ENCODE measurements around the gene SPHK1. TPM values are rescaled to one million over a fixed set of nuclear protein-coding genes. Genes with fewer than 3 reads are reported as not detected.
A peak's percentile ranks its signal among the peaks of the same experiment; 100 is the strongest.

The SPHK1 gene
- total RNA-seq, 1 experiment from 2014 or later = 18.2 TPM

- no peaks in the 10 kb centered on the region for H3K9me3 ChIP-seq (ENCODE audit: control insufficient read depth, insufficient read depth, low read depth, low read length)
- H3K4me3 ChIP-seq (ENCODE audit: low read depth in 2 of 2, low read length in 2 of 2) = peak overlapping the region; percentile 78 to 89; a peak in 3 of 4 replicates
- TF ChIP-seq TCF7L2 (IDR thresholded peaks at IDR 0.05; ENCODE audit: low read depth, low read length) (no peak), POLR2AphosphoS5 (IDR thresholded peaks at IDR 0.05; ENCODE audit: low read depth, low read length) (no peak), CTCF (IDR thresholded peaks at IDR 0.05) (no peak), REST (IDR thresholded peaks at IDR 0.05; ENCODE audit: insufficient read depth in 1 of 2, low read depth in 2 of 2, low read length in 1 of 2) (no peak), SIN3A (IDR thresholded peaks at IDR 0.05; ENCODE audit: borderline replicate concordance, insufficient read depth, low read depth, low read length) (no peak)
- ChIA-PET POLR2A (interaction anchor here (0.7 kb wide), 1 partner anchor 75 kb away, joined by 8 read pairs; no protein-coding TSS in a partner anchor), CTCF (interaction anchor here (0.6 to 1.1 kb wide), 3 partner anchors 10 to 46 kb away, joined by 4 to 14 read pairs (median 8); no protein-coding TSS in a partner anchor)
- H3K4me1 ChIP-seq (ENCODE audit: control insufficient read depth, insufficient read depth, low read length) = peaks cover 16% of the 10 kb centered on the region
- DNase-seq (ENCODE audit: low read depth, low spot score) (no peak), ATAC-seq (no peak)
- H3K27ac ChIP-seq (ENCODE audit: low read length) = peak overlapping the region; percentile 94
- peaks cover 3% of the 10 kb centered on the region; the same call in 1 of the 2 replicates for H3K36me3 ChIP-seq (ENCODE audit: control insufficient read depth, insufficient read depth, low read length)
- no peaks in the 10 kb centered on the region for H3K27me3 ChIP-seq (ENCODE audit: control insufficient read depth, insufficient read depth, low read length)
- intact Hi-C loops (cut with micrococcal nuclease; ENCODE audit: unreplicated experiment) = no loop called here
- in situ Hi-C loops (cut with HindIII; ENCODE audit: low pct_unique_long_range_greater_than_20kb, low sequenced_read_pairs) = no loop called here
- BruUV-seq (replicated peaks) = no TSS peak
Measured at GRCh38 chr17:76354747-76355310, 29.6 kb upstream of the SPHK1 start.

GRCh38 chr17:76356803-76357456 lies 27.5 kb upstream of the SPHK1 start:
- DNase-seq (ENCODE audit: low read depth, low spot score) = no peak
- in situ Hi-C loops (cut with HindIII; ENCODE audit: low pct_unique_long_range_greater_than_20kb, low sequenced_read_pairs) = no loop called here
- H3K4me3 ChIP-seq (ENCODE audit: low read depth in 2 of 2, low read length in 2 of 2) = no peak overlapping the region
- no peak for ATAC-seq
- ChIA-PET POLR2A (interaction anchor here (0.7 kb wide), 1 partner anchor 99 kb away, joined by 5 read pairs; no protein-coding TSS in a partner anchor), CTCF (interaction anchor here (1.1 kb wide), 1 partner anchor 41 kb away, joined by 3 read pairs; no protein-coding TSS in a partner anchor)
- peaks cover 3% of the 10 kb centered on the region; the same call in 1 of the 2 replicates for H3K36me3 ChIP-seq (ENCODE audit: control insufficient read depth, insufficient read depth, low read length)
- no peaks in the 10 kb centered on the region for H3K27me3 ChIP-seq (ENCODE audit: control insufficient read depth, insufficient read depth, low read length)
- intact Hi-C loops (cut with micrococcal nuclease; ENCODE audit: unreplicated experiment) = no loop called here
- H3K9me3 ChIP-seq (ENCODE audit: control insufficient read depth, insufficient read depth, low read depth, low read length) = no peaks in the 10 kb centered on the region
- BruUV-seq (replicated peaks) = no TSS peak
- peaks cover 11% of the 10 kb centered on the region for H3K4me1 ChIP-seq (ENCODE audit: control insufficient read depth, insufficient read depth, low read length)
- TF ChIP-seq POLR2AphosphoS5 (IDR thresholded peaks at IDR 0.05; ENCODE audit: low read depth, low read length) = no peak
- no peak for TF ChIP-seq SIN3A (IDR thresholded peaks at IDR 0.05; ENCODE audit: borderline replicate concordance, insufficient read depth, low read depth, low read length)
- TF ChIP-seq TCF7L2 (IDR thresholded peaks at IDR 0.05; ENCODE audit: low read depth, low read length) = no peak
- TF ChIP-seq REST (IDR thresholded peaks at IDR 0.05; ENCODE audit: insufficient read depth in 1 of 2, low read depth in 2 of 2, low read length in 1 of 2) = no peak
- no peak for TF ChIP-seq CTCF (IDR thresholded peaks at IDR 0.05)
- H3K27ac ChIP-seq (ENCODE audit: low read length) = 0 out of 2 replicates have a peak overlapping the region, but pooled peaks have one; percentile 8

Measured in Panc1 (cell line).